ENCODE results near the gene TOGARAM2. TPM values are rescaled to one million over a fixed set of nuclear protein-coding genes. Genes with fewer than 3 reads are reported as not detected.
"Not testable (repeated sequence)": the region's sequence is repeated elsewhere in the genome, so short reads cannot be mapped to it uniquely, and the experiment has no call there.

Gene TOGARAM2
- total RNA-seq, 1 donor from 2014 or later = 0.78 TPM

- ATAC-seq (no peak), DNase-seq (ENCODE audit: low spot score) (no peak)
Measured at GRCh38 chr2:28976584-28976983, 4.5 kb upstream of the TOGARAM2 start.

GRCh38 chr2:28977176-28977875 is 3.8 kb upstream of the TOGARAM2 start:
- ATAC-seq (no peak), DNase-seq (ENCODE audit: low spot score) (no peak)

DNA sequence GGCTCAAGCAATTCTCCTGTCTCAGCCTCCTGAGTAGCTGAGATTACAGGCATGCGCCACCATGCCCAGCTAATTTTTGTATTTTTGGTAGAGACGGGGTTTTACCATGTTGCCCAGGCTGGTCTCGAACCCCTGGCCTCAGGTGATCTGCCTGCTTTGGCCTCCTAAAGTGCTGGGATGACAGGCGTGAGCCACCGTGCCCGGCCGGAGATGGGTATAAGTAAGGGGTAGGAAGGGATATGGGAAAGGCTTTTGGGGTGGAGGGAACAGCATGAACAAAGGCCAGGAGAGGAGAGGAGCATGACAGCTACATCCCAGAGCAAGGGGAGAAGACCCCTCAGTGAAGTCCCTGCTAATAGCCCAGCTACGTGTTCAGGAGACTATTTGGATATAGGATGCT is 3.1 kb upstream of the TOGARAM2 start:
- ATAC-seq; DNase-seq (ENCODE audit: low spot score): not testable (repeated sequence)

DNA sequence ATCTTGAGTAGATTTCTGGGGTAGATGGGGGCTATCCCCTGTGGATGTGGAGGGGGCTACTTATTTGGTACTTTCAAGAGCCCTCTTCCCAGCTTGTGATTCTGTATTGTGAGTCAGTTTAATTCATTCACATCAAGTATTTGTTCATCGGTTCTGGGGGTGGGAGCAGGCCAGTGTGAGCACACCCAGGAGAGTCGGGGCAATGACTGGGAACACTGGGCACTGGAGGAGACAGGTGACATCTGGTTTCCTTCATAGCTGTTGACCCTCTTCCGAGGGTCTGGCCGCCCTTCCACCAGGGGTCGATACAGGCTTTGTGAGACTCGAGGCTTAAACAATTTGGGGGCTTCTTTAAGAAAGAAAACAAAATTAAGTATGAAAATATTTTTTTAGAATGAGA is 2.5 kb upstream of the TOGARAM2 start:
- ATAC-seq = no peak
- no peak for DNase-seq (ENCODE audit: low spot score)

DNA sequence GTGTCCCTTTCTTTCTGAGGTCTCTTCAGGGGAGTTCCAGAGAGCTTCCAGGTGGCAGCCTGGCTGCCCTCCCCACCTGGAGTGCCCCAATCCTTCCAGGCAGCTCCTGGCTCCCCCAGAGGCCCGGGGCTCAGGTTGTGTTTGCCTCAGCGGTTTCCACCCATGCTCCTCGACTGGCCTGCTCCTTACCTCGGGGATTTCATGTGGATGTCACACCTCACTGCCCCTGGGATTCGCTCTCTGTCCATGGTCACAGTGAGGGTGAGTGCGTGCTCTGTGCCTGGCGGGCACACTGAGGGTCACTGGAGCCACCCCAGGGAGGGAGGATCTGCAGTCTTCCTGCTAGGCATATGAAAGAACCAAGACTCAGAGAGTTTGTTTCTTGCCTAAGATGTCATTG is 2.1 kb upstream of the TOGARAM2 start:
- ATAC-seq = no peak

GRCh38 chr2:28979576-28980366 is 1.3 kb upstream of the TOGARAM2 start:
- DNase-seq (ENCODE audit: low spot score) (no peak), ATAC-seq (no peak)

More for the DNA sequence above, 2.1 kb upstream of the TOGARAM2 start:
- DNase-seq (ENCODE audit: low spot score) = no peak

- no peak for DNase-seq (ENCODE audit: low spot score)
- no peak for ATAC-seq
Measured at GRCh38 chr2:28980368-28981015, 606 bp upstream of the TOGARAM2 start.

DNA sequence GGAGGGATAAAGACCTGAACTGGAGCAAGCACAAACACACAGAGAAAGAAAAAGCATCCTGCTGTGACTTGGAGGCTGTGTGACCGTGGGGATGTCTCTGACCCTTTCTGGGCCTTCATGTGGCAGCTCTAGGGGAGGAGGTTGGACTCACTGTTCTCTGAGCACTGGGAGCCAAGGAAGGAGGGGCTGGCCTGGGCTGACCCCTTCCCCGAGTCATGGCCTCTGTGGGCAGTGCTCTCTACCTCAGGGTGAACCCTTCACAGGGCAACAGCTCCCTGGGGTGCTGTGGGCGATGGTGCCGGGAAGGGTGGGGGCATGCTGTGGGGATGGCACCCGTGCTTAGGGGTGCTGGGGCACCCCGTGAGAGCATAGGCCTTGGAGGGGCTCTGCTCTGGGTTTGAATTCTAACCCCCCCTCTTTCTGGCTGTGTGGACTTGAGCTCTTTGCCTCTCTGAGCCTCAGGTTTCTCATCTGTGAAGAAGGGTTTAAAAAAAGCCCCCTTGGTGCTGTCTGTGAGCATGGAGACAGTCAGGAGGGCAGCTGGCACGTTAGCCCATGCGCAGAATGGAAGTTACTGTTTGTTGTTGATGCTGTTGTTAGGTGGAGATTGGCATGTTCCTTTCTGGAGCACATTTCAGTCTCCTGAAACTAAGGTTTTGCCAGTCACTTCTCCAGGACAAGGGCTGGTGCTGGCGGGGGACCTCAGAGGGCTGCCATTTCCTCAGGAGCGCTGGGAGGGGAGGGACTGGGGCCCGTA is 700 bp downstream of the TOGARAM2 start:
- no peak for DNase-seq (ENCODE audit: low spot score)
- ATAC-seq = peak; percentile 27

DNA sequence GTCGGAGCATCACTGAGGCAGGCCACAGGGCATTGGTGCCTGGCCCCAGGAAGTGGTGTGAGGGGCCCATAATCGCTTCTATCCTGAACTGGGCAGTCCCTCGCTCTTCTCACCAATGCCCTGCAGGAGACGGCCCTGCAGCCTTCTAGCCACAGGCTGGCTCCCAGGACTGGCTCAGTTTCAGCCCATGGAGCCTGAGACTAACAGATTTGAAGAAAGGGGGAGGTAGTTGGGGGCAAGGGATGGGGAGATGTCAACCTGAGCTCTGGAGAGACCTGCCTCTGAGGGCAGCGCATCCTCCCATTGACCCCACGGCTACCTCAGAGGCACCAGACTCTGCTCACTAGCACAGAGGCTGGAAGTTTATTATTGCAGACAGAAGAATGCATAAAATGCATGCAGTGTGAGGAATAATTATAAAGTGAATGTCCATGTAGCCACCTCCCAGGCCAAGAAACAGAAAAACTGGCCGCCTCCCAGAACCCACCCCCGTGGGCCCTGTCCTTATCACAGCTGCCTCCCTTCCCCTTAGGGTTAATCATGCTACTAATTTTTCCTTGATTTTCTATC is 1.4 kb downstream of the TOGARAM2 start:
- ATAC-seq = no peak
- no peak for DNase-seq (ENCODE audit: low spot score)

DNA sequence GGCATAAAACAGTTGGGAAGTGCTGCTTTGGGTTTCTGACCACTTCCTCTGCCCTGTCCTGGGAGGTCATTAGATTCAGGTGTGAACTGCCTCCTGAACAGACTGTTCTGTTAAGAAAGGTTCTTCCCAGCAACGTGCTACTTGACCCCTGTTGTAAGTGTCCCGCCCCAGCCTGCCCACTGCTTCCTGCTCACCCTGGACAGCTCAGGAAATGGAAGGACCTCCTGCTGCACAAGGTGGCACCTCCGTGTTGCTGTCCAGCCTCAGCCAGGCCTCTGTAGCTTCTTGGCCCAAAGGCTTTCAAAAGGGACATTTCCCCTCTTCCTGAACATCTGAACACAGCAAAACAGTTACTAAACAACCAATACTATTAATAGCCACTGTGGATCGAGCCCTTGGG is 5.3 kb downstream of the TOGARAM2 start:
- no peak for DNase-seq (ENCODE audit: low spot score)

GRCh38 chr2:28989973-28990372 is 8.9 kb downstream of the TOGARAM2 start:
- DNase-seq (ENCODE audit: low spot score) = no peak
- ATAC-seq = no peak

More for the DNA sequence above, 5.3 kb downstream of the TOGARAM2 start:
- ATAC-seq = no peak

DNA sequence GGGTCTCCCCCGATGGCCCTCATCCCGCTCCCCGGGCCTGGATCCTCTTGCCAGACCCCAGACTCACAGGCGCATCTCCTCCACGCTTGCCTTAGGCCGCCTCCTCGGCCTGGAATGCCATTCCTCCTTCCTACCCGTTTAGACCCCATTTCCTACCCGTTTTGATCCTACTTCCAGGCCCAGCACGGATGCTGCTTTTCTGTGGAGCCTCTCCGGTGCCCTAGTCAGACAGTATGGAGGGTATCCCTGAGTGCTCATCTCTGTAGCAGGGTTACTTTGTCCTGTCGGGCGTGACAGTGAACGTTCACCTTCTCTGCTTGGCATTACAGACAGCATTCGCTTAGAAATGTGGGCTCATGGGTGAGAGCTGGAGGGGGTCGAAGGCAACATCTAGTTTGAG is 9.3 kb downstream of the TOGARAM2 start:
- ATAC-seq = no peak
- DNase-seq (ENCODE audit: low spot score) = no peak

- no peak for DNase-seq (ENCODE audit: low spot score)
Measured at GRCh38 chr2:28991021-28991420, 9.9 kb downstream of the TOGARAM2 start.

GRCh38 chr2:28991460-28991859 is 10.4 kb downstream of the TOGARAM2 start:
- DNase-seq (ENCODE audit: low spot score) (no peak), ATAC-seq (no peak)

More at GRCh38 chr2:28991021-28991420, 9.9 kb downstream of the TOGARAM2 start:
- no peak for ATAC-seq

DNA sequence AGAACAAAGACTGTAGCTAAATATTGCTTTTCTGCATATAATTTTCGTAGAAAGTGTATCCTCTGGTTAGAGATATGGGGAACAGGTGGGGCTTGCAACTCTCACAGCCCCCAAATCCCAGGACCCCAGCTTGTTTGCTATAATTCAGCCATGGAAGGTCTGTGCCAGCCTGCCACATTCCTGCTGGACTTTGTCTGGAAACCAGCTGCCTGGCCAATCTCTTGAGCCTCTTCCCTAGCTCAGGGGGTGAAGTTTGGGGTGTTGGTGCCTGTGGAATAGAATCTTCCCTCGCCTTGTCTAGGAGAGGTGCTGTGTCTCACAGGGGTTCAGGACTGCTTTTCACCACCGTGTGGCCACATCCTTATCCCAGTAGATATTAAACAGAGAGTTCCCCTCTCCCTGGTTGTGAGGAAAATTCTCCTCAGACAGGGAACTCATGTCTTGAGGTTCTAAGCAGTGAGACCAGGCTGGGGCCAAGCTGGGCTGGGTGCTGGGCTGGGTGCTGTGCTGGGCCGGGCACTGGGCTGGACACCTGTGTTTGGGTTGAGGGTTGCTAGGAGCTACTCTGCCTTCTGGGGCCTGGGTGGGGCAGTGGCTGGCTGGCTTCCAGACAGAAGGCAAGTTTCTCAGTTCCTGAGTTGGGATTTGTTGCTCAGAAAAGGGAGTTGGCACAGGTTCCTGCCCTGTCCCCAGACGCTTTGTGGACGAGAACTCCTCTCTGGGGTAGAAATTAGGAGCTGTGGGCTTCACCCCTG is 12.3 kb downstream of the TOGARAM2 start:
- DNase-seq (ENCODE audit: low spot score) (no peak), ATAC-seq (no peak)

- ATAC-seq (no peak), DNase-seq (ENCODE audit: low spot score) (no peak)
Measured at GRCh38 chr2:28994074-28994473, 13.0 kb downstream of the TOGARAM2 start.

DNA sequence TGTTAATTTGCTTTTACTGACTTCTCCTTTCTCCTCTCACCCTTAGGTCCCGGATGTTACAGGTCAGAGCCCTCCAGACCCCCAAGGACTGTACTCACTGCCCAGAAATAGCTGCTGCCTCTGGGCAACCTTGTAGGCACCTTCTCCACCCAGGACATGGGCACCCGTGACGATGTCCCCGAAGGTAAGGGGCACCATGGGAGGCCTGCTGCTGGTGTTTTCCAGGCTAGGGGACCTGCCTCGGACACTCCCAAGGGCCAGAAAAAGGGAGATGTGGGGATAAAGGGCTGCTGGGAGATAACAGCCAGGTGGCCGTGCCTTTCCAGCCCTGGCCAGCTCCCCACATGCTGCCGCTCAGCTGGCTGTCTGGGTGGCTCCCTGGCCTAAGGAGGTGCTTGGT is 13.6 kb downstream of the TOGARAM2 start:
- DNase-seq (ENCODE audit: low spot score) = no peak
- ATAC-seq = no peak

- ATAC-seq = no peak
- DNase-seq (ENCODE audit: low spot score) = no peak
Measured at GRCh38 chr2:28995765-28996750, 15.0 kb downstream of the TOGARAM2 start.

Data from left lobe of liver (tissue), 2 donors.